B cell (primary cell): ENCODE measurements around the gene SAMD9.

Source experiments
- CTCF ChIP-seq: fragments of 200-600 bp; IDR thresholded peaks from one replicate; pipeline ENCODE4 v1.8.0; 2022; ENCODE audit warnings: antibody characterized with exemption, mild to moderate bottlenecking
- EZH2 ChIP-seq: IDR thresholded peaks from 2 replicates; pipeline ENCODE4 v1.6.1; 2012; ENCODE audit warnings: borderline replicate concordance, low read depth, mild to moderate bottlenecking, moderate library complexity, low read length; ENCODE audit not compliant: insufficient read depth, poor library complexity, severe bottlenecking

DNA sequence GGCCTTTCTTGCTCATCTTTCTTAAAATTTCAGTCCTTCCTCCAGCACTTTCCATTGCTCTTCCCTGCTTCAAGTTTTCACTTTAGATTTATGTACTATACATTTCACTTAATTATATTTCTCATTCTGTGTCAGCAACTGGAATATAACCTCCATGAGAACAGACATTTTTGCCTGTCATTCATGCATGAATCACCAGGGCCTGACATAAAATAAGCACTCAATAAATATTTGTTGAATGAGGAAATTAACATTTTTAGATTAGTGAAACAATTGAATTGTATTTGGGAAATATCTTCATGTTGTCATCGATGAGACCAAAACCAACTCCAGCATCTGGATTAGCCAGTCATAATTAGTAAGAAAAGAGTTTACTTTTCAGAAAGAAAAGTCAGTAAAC is 24.3 kb upstream of the SAMD9 start:
- no peak for TF ChIP-seq CTCF
- no peak for TF ChIP-seq EZH2
